HG03135 (cell line): ENCODE data around the gene ATP6V1F.

Experiments
- ATAC-seq: cut with Tn5 transposase; IDR thresholded peaks from one replicate; pipeline ENCODE4 v1.9.1; 2021; ENCODE audit warnings: mild to moderate bottlenecking, moderate library complexity; ENCODE audit not compliant: unreplicated experiment

Gene ATP6V1F

GRCh38 chr7:128881458-128882125, 18.9 kb downstream of the ATP6V1F start:
- no peak for ATAC-seq

- no peak for ATAC-seq
These were observed 19.5 kb downstream of the ATP6V1F start for GRCh38 chr7:128882134-128882533.

- no peak for ATAC-seq
These were observed 21.2 kb downstream of the ATP6V1F start for GRCh38 chr7:128883622-128884448.

- ATAC-seq: no peak
These were observed 22.1 kb downstream of the ATP6V1F start for GRCh38 chr7:128884561-128885369.

GRCh38 chr7:128885370-128886187, 22.9 kb downstream of the ATP6V1F start:
- ATAC-seq: no peak

- no peak for ATAC-seq
These were observed 23.9 kb downstream of the ATP6V1F start for GRCh38 chr7:128886391-128887168.

- ATAC-seq: no peak
These were observed 24.7 kb downstream of the ATP6V1F start for GRCh38 chr7:128887169-128888038.

GRCh38 chr7:128888039-128888755, 25.5 kb downstream of the ATP6V1F start:
- ATAC-seq: no peak

GRCh38 chr7:128888756-128889095, 26.1 kb downstream of the ATP6V1F start:
- ATAC-seq: no peak

- ATAC-seq: no peak
These were observed 26.5 kb downstream of the ATP6V1F start for GRCh38 chr7:128889121-128889520.

- ATAC-seq: no peak
These were observed 27.9 kb downstream of the ATP6V1F start for GRCh38 chr7:128890306-128891109.

- no peak for ATAC-seq
These were observed 28.7 kb downstream of the ATP6V1F start for GRCh38 chr7:128891110-128891941.

- no peak for ATAC-seq
These were observed 29.2 kb downstream of the ATP6V1F start for GRCh38 chr7:128891942-128892269.

GRCh38 chr7:128892521-128893250, 30.0 kb downstream of the ATP6V1F start:
- no peak for ATAC-seq

- no peak for ATAC-seq
These were observed 30.8 kb downstream of the ATP6V1F start for GRCh38 chr7:128893251-128894100.
